Fibroblast of gingiva (primary cell): ENCODE results near the gene EGFR.

Experiments
- DNase-seq: peaks from one replicate; pipeline ENCODE4 v3.0.0-alpha.2; 2011; ENCODE audit warnings: low read depth

The EGFR gene

DNA sequence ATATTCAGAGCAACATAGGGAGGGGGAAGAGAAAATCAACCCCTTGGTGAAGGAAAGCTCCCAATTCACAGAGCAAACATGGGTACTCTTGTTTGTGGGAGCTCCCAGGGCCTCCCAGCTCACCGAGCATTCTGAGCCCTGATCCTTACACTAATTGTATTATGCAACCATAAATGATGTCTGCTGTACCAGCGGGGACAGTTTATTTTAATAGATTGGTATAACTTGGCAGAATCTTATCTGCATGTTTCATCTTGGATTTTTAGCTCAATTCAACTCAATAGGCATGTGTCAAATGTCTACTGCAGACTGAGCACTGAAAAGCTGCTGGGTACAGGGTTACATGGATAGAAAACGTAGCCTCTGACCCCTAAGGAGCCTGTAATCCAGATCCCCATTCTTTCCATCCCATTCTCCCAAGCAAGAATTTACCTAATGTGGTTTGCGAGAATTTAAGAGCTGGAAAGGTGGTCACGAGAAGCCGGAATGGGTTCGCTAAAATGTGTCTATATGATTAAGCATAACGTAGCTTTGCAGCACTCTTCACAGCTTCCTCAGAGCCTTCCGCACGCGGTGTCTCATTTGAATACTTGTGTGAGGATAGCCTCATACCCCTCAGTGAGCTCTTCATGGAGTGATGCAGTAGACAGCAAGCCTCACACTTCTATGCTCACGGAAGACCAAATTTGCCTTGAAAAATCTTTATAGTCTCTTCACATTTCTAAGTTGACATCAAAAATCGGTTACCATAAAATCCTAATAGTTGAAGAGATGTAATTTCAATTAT is 18.3 kb downstream of the EGFR start:
- no peak for DNase-seq

DNA sequence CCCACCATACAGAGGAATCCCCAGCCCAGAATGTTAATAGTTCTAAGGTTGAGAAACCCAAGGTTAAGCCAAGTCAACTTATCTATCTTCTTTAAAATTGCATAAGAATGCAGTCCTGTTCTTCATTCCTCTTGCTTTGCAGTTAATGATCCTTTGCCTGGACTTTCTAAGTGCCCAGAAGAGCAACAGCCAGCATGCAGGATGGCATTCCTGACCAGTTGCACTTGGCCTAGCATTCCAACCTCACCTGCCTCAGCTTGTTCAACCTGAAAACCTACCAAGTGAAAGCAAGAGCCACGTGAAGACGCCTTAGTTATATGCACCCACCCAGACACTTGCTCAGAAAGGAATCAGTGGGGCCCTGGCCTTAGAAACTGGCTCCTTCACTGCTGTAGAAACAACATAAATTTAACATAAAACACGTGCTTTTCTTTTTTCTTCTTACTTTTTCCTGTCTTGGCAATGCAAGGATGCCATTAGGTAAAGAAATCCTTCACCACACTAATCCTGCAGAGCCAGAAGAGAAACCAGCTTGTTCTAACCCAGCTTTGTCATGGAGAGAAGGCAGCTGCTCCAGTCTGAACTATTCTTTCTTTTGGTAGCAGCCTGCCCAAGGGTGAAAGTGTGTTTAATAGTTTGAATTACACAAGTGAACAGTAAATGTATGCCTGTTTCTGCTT is 25.0 kb downstream of the EGFR start:
- DNase-seq = no peak

DNA sequence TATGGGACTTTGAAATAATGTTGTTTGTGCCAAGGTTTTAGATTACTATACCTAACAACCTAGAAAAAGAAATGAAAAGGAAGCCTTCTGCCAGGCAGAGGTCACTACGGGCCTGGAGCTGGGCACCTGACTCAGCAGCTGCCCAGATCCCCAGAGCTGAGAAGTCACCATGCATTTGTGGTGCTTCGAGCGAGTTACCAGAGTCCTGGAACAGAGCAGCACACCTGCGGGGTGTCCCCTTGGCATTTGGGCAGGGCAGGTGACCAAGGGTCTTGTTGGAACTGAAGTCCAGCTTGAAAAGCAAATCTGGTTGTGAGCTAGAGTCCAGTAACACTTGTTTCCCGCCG is 25.5 kb downstream of the EGFR start:
- no peak for DNase-seq

DNA sequence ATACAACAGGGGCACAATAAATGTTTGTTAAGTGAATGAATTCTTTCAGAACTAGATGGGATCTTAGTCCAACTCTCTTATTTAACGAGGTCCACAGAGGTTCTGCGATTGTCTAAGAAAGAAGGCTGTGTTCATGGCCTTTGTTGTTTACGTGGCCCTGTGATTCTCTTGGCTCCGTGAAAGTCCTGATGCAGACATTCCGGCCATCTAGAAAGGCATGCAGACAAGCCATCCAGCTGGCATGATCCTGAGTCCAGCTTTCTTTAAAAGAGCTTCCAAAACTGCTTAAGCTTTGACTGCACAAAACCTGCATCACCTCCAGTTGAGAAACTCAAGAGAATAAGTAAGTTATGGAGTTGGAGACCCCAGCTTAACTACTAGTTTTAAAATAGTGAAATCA is 26.0 kb downstream of the EGFR start:
- DNase-seq = peak; percentile 66

DNA sequence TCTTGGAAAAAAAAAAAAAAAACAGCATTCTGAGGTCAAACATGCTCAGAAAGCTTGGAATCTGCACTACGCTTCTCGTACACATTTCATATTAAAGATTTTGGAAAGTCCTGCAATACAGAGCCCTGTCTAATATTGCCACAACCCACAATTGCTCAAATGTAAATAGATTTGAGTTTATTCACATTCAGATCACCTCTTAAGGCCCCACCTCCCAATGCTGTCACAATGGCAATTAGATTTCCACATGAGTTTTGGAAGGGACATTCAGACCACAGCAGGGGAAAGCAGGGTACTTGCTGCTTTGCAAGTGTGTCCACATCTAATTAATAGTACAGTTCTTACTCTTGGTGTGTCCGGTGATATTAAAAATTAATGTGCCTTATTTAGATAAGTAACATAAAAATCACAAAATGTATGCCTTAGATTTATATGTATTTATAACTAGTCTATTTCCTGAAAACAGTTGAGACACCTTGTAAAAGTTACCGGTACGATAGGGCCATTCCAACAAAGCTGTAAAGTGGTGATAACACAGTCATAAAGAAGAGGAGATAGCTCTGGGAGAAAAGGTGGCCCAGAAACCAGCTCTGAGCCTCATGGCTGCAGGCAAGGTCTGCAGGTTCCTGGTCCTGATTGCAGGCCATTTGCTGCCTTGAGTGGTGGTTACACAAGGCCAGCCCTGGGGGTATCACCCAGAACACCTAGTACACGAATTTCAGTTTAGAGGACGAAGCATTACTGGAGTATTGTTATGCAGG is 27.9 kb downstream of the EGFR start:
- peak; percentile 32 for DNase-seq

DNA sequence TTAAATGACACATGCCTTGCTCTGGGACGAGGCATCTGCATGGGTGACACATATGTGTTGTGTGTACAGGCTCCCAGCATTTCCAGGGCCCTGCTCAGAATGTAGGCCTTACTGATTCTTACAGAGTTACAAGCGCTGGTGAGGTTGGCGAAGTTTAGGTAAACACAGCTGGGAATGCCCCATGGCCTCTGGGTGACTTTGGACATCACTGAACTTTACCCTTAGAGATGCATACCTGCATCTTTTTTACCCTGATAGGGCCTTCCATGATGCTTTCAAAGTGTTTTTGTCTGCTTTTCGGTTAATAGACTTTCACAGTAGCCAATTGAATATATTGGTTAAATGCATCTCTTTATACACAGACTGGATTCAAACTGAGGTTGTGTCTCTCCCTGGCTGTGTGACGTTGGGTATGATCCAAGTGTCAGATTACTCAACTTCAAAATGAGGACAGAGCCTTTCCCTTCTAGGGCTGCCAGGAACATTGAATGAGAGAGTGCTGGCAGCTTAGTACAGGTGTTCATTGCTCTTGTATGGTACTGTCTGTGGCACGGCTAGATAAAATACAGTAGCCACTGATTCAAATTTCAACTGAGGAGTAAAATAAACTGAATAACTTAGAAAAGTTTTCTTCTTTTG is 29.5 kb downstream of the EGFR start:
- DNase-seq = no peak

DNA sequence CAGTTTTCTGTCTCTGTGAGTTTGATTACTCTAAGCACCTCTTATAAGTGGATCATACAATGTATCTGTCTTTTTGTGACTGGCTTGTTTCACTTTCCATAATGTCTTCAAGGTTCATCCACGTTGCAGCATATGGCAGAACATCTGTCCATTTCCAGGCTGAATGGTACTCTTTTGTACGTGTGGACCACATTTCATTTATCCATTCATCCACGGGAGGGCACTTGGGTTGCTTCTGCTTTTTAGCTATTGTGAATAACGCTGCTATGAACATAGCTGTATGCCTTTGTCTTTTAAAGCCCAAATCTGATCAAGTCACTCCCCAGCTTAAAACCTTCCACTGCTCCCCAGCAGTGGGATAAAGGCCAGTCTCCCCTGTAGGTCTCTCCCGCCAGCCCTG is 31.5 kb downstream of the EGFR start:
- DNase-seq = no peak

DNA sequence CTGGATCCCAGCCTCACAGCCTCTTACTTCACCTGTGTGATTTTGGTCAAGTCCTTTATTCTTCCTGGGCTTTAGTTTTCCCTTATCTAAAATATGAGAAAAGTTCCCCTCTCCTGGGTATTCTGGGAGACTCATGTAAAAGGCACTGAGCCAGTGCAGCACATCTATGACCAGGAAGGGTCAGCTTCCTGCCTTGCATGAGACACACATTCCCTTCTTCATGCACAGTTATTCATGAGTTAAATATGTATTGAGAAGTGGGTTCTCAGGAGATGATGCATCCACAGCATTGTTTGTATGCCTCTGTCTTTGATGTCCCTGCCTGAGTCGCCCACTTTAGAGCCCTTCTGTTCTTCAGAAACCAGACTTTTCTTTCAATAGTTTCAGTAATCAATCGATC is 33.3 kb downstream of the EGFR start:
- DNase-seq = no peak

DNA sequence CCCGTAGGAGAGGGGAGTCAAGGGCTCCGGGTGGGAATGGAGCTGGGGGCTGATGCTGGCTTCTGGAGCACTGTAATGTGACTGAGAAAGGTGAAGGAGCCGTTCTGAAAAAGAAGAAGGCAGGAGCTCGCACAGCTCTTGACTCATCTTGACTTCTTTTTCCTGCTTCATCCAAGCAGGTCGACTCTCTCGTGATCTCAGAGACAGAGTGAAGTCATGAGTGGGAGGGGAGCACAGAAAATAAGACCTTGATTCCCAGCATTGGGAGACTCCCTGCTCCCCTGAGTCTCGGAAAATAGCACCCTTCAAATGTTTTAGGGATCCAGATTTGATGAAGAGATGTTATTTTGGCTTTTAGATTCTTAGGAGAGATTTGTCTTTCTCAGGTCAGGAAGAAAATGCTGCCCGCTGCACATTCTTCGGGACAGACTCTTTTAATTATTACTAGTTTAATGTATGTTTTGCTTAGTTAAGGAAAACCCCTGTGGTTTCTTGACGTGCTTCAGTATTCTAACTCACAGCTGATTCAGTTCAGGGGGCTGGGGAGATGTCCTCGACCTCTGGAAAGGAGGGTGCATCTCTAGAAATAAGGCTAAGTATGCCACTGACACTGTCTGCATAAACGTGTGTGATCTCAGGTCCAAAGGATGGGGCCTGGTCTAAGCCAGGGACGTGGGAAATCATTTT is 34.1 kb downstream of the EGFR start:
- DNase-seq = no peak

DNA sequence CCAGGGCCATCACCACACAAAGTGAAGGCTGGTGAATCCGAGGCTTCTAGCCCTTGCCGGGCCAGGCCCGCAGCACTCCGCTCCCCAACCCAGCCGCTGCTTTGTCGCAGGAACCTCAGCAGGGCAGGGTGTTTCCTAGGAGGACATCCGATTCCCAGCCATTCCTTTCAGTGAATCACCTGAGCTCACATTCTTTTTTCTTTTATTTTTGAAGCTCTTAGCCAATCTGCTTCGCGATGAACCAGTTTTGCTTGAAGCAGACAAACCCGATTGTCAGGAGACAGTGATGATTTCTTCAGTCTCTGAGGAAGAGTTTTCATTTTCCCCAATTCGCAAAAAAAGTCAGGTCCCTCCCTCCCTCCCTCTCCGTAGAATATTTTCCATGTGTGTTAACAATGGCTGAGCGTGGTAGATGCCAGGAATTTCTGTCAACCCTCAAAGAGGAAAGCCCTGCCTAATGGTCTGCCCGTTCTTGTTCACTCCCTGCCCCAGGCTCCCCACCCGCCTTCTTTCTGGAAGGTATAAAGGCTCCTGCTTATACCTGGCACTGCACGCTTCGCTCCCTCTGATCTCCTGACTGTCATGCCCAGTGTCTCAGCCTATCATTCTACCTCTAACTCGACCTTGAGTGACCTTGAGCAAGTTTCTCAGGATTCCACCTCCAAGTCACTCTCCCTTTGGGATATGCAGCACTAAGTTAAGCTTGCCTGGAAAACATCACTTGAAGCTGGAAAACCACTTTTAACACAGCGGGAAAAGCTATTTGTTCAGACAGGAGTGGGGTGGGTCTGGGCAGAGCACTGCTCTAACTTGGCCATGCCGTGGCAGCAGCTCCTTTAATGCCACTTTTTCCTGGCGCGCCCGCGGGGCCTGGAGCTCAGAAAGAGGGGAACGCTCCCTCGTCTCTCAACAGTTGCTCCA is 35.1 kb downstream of the EGFR start:
- no peak for DNase-seq

DNA sequence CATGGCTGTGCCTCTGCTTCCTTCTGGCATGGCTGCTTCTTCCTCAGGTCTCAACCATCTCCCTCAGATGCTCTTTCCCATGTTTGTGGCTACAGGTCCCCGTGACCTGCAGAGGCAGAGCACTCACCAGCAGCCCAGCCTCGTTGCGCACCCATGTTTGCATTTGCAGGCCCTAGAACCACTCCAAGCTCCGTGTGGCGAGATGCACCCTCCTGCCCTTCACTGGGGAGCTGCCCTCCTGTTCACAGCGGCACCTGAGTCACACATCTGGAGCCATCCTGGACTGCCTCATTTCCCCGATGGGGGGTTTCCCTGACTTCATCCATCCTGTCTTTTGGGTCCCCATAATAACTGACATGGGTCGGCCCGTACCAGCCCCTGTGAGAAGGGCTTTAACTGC is 35.9 kb downstream of the EGFR start:
- no peak for DNase-seq

DNA sequence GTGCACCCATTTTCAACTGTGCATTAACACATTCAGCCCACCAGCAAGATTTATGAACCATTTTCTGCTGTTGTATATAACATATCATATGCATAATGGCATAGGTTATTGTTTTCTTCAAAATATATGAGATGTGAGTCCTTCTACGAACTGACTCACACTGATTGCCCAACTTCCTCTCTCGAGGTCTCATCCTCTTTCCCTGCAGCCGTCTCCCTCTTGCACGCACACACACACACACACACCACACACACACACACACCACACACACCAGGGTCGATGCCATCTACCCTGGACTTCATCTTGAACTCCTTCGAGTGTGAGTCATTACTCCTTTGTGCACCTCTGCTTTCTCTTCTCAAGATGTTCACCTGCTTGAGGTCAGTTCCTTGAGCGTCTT is 36.7 kb downstream of the EGFR start:
- peak; percentile 83 for DNase-seq

DNA sequence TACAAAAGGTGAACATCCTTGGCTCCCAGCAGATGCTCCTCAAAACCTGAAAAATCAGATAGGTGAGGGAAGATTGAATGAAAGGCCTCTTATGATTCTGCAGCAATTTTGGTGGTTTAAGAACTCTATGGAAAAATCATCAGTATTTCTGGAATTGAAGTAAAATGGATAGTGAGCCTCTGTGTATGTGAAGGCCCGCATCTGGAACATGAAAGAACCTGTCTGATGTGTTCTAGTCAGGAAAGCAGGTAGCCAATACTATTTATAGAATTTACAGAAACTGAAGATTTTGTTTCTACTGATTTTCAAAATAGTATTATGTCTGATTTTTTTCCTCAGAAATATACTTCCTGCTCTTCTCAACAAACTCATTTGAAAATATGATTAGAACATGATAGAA is 37.3 kb downstream of the EGFR start:
- no peak for DNase-seq

DNA sequence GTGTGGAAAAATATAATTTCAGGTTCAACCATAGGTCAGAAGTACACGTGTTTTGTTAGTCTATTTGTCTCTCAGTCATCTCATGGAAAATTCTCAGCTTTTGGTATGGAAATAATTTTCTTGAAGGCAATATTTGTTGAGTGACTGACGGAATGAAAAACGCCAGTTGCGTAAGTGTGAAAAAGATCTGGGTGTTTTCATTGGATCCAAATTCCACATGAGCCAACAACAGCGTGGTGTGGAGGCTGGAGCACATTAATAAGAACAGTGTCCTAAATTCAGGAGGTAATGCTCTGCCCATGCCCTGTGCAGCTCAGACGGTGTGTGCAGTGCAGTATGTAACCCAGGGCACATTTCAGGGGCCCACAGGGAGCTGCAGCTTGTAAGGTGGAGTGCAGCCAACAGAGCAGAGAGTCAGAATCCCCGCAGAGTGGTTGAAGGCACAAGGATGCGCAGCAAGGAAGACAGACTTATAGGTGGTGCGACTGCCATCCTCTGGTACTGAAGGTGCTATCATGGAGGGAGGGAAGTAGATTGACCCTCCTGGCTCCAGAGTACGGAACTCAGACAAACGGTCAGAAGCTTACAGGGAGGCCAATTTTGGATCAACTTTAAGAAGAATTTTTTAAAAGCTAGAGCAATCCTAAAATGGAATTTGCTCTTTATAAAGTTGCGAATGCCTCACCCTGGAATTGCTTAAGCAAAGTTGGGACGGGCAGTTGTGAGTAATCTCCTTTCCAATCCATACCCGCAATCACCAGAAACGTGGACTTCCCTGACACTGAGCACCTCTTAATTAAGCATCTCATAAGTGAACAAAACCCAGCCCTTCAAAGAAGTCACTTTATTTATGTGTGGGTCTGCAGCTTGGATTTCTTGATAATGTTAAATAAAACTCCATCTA is 38.0 kb downstream of the EGFR start:
- peak; percentile 91 for DNase-seq

DNA sequence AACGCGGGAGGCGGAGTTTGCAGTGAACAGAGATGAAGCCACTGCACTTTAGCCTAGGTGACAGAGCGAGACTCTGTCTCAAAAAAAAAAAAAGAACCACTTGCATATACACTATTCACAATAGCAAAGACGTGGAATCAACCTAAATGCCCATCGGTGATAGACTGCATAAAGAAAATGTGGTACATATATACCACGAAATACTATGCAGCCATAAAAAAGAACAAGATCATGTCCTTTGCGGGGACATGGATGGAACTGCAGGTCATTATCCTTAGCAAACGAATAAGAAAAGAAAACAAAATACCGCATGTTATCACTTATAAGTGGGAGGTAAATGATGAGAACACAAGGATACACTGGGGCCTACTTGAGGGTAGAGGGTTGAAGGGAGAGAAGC is 39.5 kb downstream of the EGFR start:
- no peak for DNase-seq

DNA sequence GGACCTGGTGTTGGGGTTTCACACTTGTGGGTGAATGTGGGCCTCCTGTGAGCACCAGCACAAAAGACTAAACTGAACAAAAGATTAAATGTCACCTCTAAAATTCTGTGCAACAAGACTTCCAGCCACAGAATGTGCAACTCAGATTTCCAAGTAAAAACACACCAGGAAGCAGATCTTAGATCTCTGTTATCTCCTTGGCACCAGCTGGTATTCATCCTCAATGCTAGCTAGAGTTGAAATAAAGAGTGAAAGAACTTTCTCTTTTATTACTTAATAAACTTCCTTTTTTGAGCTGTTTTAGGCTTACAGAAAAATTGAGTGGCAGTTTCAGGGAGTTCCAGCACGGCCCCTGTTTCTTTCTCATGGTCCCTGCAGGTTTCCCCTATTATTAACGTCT is 40.2 kb downstream of the EGFR start:
- DNase-seq = no peak

DNA sequence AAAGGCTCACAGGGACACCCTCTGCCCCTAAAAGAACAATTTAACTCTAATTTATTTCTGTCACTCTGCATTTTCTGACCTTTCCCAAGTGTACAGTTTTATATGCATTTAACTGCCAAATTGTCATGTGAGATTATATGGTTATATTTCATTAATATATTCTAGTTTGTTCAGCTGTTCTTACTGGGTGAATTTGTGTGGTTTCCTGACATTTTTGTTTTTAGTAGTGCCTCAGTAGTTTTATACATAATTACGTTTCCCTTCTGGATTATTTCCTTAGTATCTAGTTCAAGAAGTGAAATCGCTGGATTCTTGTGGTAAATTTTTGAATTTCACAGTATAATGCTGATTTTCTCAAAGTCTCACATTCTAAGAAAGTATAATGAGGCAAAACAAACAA is 41.3 kb downstream of the EGFR start:
- no peak for DNase-seq

DNA sequence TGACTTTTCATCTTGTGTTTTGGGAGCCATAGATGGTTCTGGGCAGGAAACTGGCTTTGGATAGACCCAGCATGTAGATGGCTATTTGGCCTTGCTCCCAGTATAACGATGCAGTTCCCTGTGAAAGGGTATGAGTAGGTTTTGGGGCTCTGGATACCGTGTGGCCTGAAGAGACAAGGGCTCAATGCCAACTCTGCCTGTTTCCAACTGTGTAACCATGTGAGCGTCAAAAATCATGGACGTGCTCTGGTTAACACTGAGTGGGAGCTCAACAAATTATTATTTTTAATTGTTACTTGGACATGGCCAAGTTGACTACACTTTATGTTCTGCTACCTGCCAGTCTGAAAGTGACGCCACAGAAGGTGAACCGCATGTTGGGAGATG is 41.8 kb downstream of the EGFR start:
- DNase-seq = no peak

DNA sequence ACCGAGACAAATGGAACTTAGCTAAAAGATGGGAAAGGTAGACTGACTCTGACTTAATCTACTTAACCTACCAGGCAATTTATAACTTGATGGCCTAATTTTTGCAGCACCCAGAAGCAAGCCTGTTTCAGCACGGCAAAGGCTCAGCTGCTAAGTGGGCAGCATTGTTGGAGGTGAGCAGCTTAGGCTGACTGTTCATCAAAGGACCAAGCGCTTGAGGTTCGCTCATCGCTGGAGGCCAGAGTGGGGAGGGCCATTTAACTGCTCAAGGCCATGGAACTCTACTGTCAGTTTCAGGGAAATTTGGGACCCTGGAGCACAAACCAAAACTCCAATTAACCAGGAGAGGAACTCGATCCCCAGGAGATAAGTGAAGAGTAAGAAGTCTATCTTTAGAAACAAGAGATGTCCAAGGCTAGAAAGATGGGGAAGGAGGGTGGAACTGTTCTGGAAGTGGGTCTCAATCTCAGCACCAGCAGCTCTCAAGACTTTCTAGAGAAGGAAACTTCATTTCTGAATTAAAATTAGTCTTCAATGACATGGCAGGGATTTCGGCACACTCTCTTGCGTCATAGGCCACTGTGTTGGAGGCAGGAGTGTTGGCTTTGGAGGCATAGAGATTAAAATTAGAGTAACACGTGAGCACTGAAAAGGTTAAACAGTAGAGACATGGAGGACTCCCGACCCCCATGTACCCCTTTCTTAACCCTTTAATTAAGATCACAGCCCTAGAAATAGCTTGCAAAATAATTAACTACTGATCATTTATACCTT is 43.1 kb downstream of the EGFR start:
- DNase-seq = no peak
